HepG2 (cell line): ENCODE data around the gene NR1H2. TPM values are rescaled to one million over a fixed set of nuclear protein-coding genes. Genes with fewer than 3 reads are reported as not detected.

Experiments used
- ATAC-seq: fragments of 200-7000 bp; cut with Tn5 transposase; 3 replicates; pipeline ENCODE4 v1.9.1; 2020; ENCODE audit warnings: mild to moderate bottlenecking, moderate library complexity
- BruUV-seq: library from RNA; stranded (reverse); fragments of 400-500 nt; replicated peaks from 2 replicates; lab custom pipeline; 2021; lab: Mats Ljungman, UMichigan
- CTCF ChIA-PET: fragments of 300-600 bp; formaldehyde crosslinking; extraction: SDS; loops from one replicate; lab custom pipeline; 2021; ENCODE audit warnings: low total read pairs, inconsistent platforms, low intra/inter-chr PET ratio; lab: Yijun Ruan, JAX
- POLR2A ChIA-PET: fragments of 350-600 bp; sonication (Branson Sonifier 250); formaldehyde crosslinking; loops from one replicate; lab custom pipeline; 2020; ENCODE audit warnings: antibody characterized with exemption, inconsistent platforms; lab: Yijun Ruan, JAX
- DNase-seq: peaks from one replicate; pipeline ENCODE4 v3.0.0-alpha.2; 2015; ENCODE audit warnings: low spot score
- FAIRE-seq: peaks from 3 replicates; lab custom pipeline; 2011; peaks lifted over from hg19 to GRCh38; lab: Jason Lieb, UNC
- H2AFZ ChIP-seq: one replicate; pipeline ENCODE4 v1.6.1; 2011; ENCODE audit warnings: low read length, inconsistent platforms
- H3K27ac ChIP-seq: fragments of 300-600 bp; 3 replicates; pipeline ENCODE4 v1.8.0; 2011; ENCODE audit warnings: mixed run types, mild to moderate bottlenecking, mixed read lengths, low read length, inconsistent platforms; ENCODE audit not compliant: insufficient read depth; ENCODE audit errors: extremely low read length
- H3K27me3 ChIP-seq, 2 experiments: fragments of 200-600 bp in 1 of 2; 2 replicates in 1 of 2; 3 replicates in 1 of 2; pipeline versions ENCODE4 v1.6.0 to v1.8.0; 2011; ENCODE audit warnings: low read length in 2 of 2, mild to moderate bottlenecking in 2 of 2, moderate library complexity in 2 of 2, inconsistent platforms in 1 of 2; ENCODE audit not compliant: insufficient read depth in 2 of 2, control insufficient read depth in 1 of 2
- H3K36me3 ChIP-seq, 2 experiments: fragments of 200-600 bp in 1 of 2; replicated peaks in 1 of 2; 2 replicates in 1 of 2; 3 replicates in 1 of 2; pipeline versions ENCODE4 v1.5.1 to v1.8.0; 2011; ENCODE audit warnings: low read length in 2 of 2, inconsistent platforms in 1 of 2; ENCODE audit not compliant: insufficient read depth in 2 of 2, control insufficient read depth in 1 of 2
- H3K4me1 ChIP-seq: 2 replicates; pipeline ENCODE4 v1.5.1; 2012; ENCODE audit warnings: low read length, inconsistent platforms; ENCODE audit not compliant: insufficient read depth
- H3K4me2 ChIP-seq: 2 replicates; pipeline ENCODE4 v1.6.0; 2011; ENCODE audit warnings: low read depth, low read length, inconsistent platforms
- H3K4me3 ChIP-seq, 3 experiments: fragments of 200-600 bp in 1 of 3; sonication (generic), shearing (Covaris generic) in 1 of 3; replicated peaks in 1 of 3; 2 replicates each; pipeline ENCODE4 v1.5.1; 2011 to 2016; ENCODE audit warnings: low read length in 3 of 3, inconsistent platforms in 2 of 3, low read depth in 2 of 3, mild to moderate bottlenecking in 2 of 3, control low read depth in 1 of 3, mixed read lengths in 1 of 3; ENCODE audit not compliant: insufficient read depth in 1 of 3
- H3K79me2 ChIP-seq: one replicate; pipeline ENCODE4 v1.6.1; 2011; ENCODE audit warnings: low read length, inconsistent platforms; ENCODE audit not compliant: insufficient read depth
- H3K9ac ChIP-seq: 2 replicates; pipeline ENCODE4 v1.6.0; 2011; ENCODE audit warnings: mild to moderate bottlenecking, low read depth, low read length, inconsistent platforms; ENCODE audit not compliant: insufficient read depth
- H3K9me3 ChIP-seq: 2 replicates; pipeline ENCODE4 v1.5.1; 2012; ENCODE audit warnings: mild to moderate bottlenecking, low read length
- H4K20me1 ChIP-seq: 2 replicates; pipeline ENCODE4 v1.6.0; 2011; ENCODE audit warnings: inconsistent platforms, mild to moderate bottlenecking, low read length, moderate library complexity; ENCODE audit not compliant: insufficient read depth
- SNAPC2 ChIP-seq: sonication (generic); formaldehyde crosslinking; IDR thresholded peaks from 2 replicates; pipeline ENCODE4 v1.8.1; 2022; ENCODE audit warnings: mild to moderate bottlenecking, missing genetic modification reagents
- TAF15 ChIP-seq: fragments of 200-400 bp; formaldehyde crosslinking; IDR thresholded peaks from one replicate; pipeline ENCODE4 v1.6.1; 2018; ENCODE audit warnings: mild to moderate bottlenecking, low read depth, low read length; ENCODE audit not compliant: poor library complexity, severe bottlenecking
- ZNF841 ChIP-seq: sonication (generic); formaldehyde crosslinking; IDR thresholded peaks from 2 replicates; pipeline ENCODE4 v1.8.1; 2023; ENCODE audit warnings: missing genetic modification reagents, borderline replicate concordance
- WGBS: methylation state at CpG from one replicate; pipeline ENCODE4 v1.1.6; 2017; ENCODE audit warnings: low lambda C conversion rate; 5-methylcytosine and 5-hydroxymethylcytosine counted together
- in situ Hi-C: cut with HindIII; loops from 2 replicates; pipeline ENCODE4 v1.10.0; 2017; ENCODE audit warnings: low pct_unique_long_range_greater_than_20kb; ENCODE audit not compliant: extremely low pct_ligation_motif_present
- intact Hi-C: fragments of 100-400 bp; cut with micrococcal nuclease; formaldehyde crosslinking; loops from one replicate; pipeline ENCODE4 v1.10.0; 2022; ENCODE audit not compliant: unreplicated experiment
- polyA plus RNA-seq, 8 experiments: library from polyadenylated mRNA; depleted of rRNA in 3 of 8; stranded (reverse) in 7 of 8; unstranded in 1 of 8; fragments of >200 nt; fragmentation: Illumina TruSeq in 4 of 8; extraction: Trizol in 4 of 8; gene quantifications; 2 replicates each; pipeline versions ENCODE4 v1.2.1 to v1.2.3, GENCODE V29; 2011 to 2016; ENCODE audit warnings: low read depth in 4 of 8, missing spikeins in 1 of 8, mixed read lengths in 1 of 8; ENCODE audit not compliant: insufficient read depth in 1 of 8
- total RNA-seq, 5 experiments: library from RNA; depleted of rRNA; stranded (reverse); fragments of >200 nt; fragmentation: Illumina TruSeq; extraction: Trizol; gene quantifications; 2 replicates each; pipeline ENCODE4 v1.2.3, GENCODE V29; 2016; ENCODE audit warnings: low read depth in 1 of 5
- TF ChIP-seq, protein P1 (sequence below): sonication (generic); formaldehyde crosslinking; IDR thresholded peaks from 2 replicates; pipeline ENCODE4 v1.4.0; 2020; ENCODE audit warnings: mild to moderate bottlenecking, missing genetic modification reagents
- TF ChIP-seq, protein P2 (sequence below): sonication (generic); formaldehyde crosslinking; IDR thresholded peaks from 2 replicates; pipeline ENCODE4 v1.4.0; 2020; ENCODE audit warnings: missing genetic modification reagents
- TF ChIP-seq, protein P3 (sequence below): sonication (generic); formaldehyde crosslinking; IDR thresholded peaks from 2 replicates; pipeline ENCODE4 v1.4.0; 2020; ENCODE audit warnings: missing genetic modification reagents

NR1H2 gene
- total and polyA plus RNA-seq, 2 of the 13 experiments (the other 11 are each of a cell fraction or from before 2014, with no cell fraction given): 10.3 to 13.5 TPM

DNA sequence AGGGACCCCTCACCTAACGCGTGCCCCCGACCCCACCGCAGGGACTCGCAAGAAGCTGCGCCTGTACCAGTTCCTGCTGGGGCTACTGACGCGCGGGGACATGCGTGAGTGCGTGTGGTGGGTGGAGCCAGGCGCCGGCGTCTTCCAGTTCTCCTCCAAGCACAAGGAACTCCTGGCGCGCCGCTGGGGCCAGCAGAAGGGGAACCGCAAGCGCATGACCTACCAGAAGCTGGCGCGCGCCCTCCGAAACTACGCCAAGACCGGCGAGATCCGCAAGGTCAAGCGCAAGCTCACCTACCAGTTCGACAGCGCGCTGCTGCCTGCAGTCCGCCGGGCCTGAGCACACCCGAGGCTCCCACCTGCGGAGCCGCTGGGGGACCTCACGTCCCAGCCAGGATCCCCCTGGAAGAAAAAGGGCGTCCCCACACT is 51.8 kb downstream of the NR1H2 start (continued):
- TF ChIP-seq, protein P1, sequence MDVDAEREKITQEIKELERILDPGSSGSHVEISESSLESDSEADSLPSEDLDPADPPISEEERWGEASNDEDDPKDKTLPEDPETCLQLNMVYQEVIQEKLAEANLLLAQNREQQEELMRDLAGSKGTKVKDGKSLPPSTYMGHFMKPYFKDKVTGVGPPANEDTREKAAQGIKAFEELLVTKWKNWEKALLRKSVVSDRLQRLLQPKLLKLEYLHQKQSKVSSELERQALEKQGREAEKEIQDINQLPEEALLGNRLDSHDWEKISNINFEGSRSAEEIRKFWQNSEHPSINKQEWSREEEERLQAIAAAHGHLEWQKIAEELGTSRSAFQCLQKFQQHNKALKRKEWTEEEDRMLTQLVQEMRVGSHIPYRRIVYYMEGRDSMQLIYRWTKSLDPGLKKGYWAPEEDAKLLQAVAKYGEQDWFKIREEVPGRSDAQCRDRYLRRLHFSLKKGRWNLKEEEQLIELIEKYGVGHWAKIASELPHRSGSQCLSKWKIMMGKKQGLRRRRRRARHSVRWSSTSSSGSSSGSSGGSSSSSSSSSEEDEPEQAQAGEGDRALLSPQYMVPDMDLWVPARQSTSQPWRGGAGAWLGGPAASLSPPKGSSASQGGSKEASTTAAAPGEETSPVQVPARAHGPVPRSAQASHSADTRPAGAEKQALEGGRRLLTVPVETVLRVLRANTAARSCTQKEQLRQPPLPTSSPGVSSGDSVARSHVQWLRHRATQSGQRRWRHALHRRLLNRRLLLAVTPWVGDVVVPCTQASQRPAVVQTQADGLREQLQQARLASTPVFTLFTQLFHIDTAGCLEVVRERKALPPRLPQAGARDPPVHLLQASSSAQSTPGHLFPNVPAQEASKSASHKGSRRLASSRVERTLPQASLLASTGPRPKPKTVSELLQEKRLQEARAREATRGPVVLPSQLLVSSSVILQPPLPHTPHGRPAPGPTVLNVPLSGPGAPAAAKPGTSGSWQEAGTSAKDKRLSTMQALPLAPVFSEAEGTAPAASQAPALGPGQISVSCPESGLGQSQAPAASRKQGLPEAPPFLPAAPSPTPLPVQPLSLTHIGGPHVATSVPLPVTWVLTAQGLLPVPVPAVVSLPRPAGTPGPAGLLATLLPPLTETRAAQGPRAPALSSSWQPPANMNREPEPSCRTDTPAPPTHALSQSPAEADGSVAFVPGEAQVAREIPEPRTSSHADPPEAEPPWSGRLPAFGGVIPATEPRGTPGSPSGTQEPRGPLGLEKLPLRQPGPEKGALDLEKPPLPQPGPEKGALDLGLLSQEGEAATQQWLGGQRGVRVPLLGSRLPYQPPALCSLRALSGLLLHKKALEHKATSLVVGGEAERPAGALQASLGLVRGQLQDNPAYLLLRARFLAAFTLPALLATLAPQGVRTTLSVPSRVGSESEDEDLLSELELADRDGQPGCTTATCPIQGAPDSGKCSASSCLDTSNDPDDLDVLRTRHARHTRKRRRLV (CRISPR knock-in tag): no peak
- TF ChIP-seq ZNF841 (CRISPR knock-in tag): no peak

DNA sequence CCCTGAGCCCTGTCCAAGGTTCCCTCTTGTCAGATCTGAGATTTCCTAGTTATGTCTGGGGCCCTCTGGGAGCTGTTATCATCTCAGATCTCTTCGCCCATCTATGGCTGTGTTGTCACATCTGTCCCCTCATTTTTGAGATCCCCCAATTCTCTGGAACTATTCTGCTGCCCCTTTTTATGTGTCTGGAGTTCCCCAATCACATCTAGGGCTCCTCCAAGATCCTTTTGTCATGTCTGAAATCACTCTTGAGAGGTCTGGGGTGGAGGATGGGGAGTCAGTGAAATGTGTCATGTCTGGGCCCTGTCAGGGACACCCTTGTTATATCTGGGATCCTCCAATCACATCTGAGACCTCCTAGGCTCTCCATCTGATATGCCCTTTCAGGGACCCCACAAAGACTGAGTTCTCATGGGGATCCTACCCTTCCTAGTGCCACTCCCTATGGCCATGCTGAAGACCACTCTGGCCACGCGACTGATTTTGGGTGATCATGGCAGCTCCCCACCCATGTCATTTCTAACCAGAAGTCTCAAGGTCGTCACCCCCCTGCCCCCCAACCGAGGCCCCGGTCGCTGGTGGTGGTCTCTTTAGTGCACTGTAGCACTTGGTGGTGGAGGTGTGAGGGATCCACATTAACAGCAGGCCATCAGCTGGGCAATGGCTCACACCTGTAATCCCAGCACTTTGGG is 52.7 kb downstream of the NR1H2 start:
- in situ Hi-C loops (no loop called here), intact Hi-C loops (no loop called here)
- CTCF ChIA-PET: no interaction called here
- no peak overlapping the region for H3K4me3 ChIP-seq
- 14% methylated on average over 7 of the region's 7 CpGs for WGBS
- no peak for TF ChIP-seq SNAPC2 (CRISPR knock-in tag)
- TF ChIP-seq, protein P2, sequence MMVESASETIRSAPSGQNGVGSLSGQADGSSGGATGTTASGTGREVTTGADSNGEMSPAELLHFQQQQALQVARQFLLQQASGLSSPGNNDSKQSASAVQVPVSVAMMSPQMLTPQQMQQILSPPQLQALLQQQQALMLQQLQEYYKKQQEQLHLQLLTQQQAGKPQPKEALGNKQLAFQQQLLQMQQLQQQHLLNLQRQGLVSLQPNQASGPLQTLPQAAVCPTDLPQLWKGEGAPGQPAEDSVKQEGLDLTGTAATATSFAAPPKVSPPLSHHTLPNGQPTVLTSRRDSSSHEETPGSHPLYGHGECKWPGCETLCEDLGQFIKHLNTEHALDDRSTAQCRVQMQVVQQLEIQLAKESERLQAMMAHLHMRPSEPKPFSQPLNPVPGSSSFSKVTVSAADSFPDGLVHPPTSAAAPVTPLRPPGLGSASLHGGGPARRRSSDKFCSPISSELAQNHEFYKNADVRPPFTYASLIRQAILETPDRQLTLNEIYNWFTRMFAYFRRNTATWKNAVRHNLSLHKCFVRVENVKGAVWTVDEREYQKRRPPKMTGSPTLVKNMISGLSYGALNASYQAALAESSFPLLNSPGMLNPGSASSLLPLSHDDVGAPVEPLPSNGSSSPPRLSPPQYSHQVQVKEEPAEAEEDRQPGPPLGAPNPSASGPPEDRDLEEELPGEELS (CRISPR knock-in tag): no peak
- TF ChIP-seq TAF15: no peak
- TF ChIP-seq, protein P3, sequence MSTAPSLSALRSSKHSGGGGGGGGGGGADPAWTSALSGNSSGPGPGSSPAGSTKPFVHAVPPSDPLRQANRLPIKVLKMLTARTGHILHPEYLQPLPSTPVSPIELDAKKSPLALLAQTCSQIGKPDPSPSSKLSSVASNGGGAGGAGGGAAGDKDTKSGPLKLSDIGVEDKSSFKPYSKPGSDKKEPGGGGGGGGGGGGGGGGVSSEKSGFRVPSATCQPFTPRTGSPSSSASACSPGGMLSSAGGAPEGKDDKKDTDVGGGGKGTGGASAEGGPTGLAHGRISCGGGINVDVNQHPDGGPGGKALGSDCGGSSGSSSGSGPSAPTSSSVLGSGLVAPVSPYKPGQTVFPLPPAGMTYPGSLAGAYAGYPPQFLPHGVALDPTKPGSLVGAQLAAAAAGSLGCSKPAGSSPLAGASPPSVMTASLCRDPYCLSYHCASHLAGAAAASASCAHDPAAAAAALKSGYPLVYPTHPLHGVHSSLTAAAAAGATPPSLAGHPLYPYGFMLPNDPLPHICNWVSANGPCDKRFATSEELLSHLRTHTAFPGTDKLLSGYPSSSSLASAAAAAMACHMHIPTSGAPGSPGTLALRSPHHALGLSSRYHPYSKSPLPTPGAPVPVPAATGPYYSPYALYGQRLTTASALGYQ (CRISPR knock-in tag): no peak
- peaks cover 8 to 23% of the 10 kb centered on the region in 2 experiments; a peak in 4 of 5 replicates for H3K27me3 ChIP-seq
- H3K4me2 ChIP-seq: no peak overlapping the region
- H3K79me2 ChIP-seq: no peaks in the 10 kb centered on the region
- no peak for FAIRE-seq
- BruUV-seq: no TSS peak
- no peak overlapping the region for H2AFZ ChIP-seq
- DNase-seq: no peak
- no peak overlapping the region for H3K27ac ChIP-seq
- H3K4me1 ChIP-seq: peaks cover 10% of the 10 kb centered on the region
- no peaks in the 10 kb centered on the region for H4K20me1 ChIP-seq
- no peaks in the 10 kb centered on the region for H3K9me3 ChIP-seq
- no peak overlapping the region for H3K9ac ChIP-seq
- H3K36me3 ChIP-seq: no peaks in the 10 kb centered on the region
- POLR2A ChIA-PET: no interaction called here
- no peak for ATAC-seq
